Colonic mucosa (tissue), 4 donors: Measurements from ENCODE around the gene MBD3. TPM values are rescaled to one million over a fixed set of nuclear protein-coding genes. Genes with fewer than 3 reads are reported as not detected.

Source experiments
- DNase-seq: peaks from one replicate; pipeline ENCODE4 v3.0.0-alpha.2; 2020
- H3K27ac ChIP-seq: fragments of 200-600 bp; one replicate; pipeline ENCODE4 v1.8.0; 2021
- H3K27me3 ChIP-seq: fragments of 200-600 bp; one replicate; pipeline ENCODE4 v1.8.0; 2021
- H3K36me3 ChIP-seq: fragments of 200-600 bp; one replicate; pipeline ENCODE4 v1.8.0; 2021
- H3K4me1 ChIP-seq: fragments of 200-600 bp; one replicate; pipeline ENCODE4 v1.8.0; 2021; ENCODE audit warnings: mild to moderate bottlenecking
- H3K4me3 ChIP-seq: fragments of 200-600 bp; one replicate; pipeline ENCODE4 v1.8.0; 2021
- H3K9ac ChIP-seq, 2 donors: one replicate each; pipeline ENCODE4 v1.7.0; 2013; ENCODE audit warnings: control low read depth in 2 of 2, low read depth in 2 of 2, low read length in 2 of 2
- H3K9me3 ChIP-seq: fragments of 200-600 bp; one replicate; pipeline ENCODE4 v1.8.0; 2021
- intact Hi-C: fragments of 100-400 bp; cut with DNase I; formaldehyde crosslinking; loops from one replicate; pipeline ENCODE4 v1.14.1; 2022
- total RNA-seq, 2 donors: library from RNA; stranded (reverse); fragmentation: NEBNext Ultra II Directional in 1 of 2; extraction: Animal tissue kit (Norgen Biotek cat#: 25700) in 1 of 2; gene quantifications; one replicate each; pipeline ENCODE4 v1.2.1, GENCODE V29; 2021
- TF ChIP-seq, protein P1 (sequence below): fragments of 200-600 bp; IDR thresholded peaks from one replicate; pipeline ENCODE4 v1.8.0; 2022; ENCODE audit warnings: antibody characterized with exemption, mild to moderate bottlenecking
- donor health status: healthy.
- donor health status: DM: no; HTN: no; CAD: no.
- donor health status: DM: no; HTN: no; CAD: no.

Gene MBD3
- total RNA-seq, 2 donors from 2014 or later = 44.9 to 109 TPM

DNA sequence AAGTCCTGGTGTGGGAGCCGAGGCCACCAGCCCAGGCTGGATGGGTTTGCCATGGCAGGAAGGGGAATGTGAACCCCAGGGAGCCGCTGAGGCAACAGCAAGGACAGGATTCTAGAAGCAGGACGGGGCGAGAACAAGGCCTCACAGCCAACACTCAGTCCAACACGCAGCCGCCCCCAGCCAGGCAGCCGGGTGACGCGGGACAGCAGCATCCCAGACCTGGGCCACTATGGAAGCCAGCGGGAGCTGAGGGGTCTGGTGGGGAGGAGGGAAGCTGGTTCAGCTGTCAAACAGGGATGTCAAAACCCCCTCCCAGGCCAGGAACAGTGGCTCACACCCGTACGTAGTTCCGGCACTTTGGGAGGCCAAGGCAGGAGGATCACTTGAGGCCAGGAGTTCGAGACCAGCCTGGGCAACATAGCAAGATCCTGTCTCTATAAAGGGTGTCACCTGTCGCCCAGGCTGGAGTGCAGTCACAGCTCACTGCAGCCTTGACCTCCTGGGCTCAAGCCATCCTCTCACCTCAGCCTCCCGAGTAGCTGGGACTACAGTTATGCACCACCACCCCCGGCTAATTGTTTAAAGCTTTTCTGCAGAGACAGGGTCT lies 31.3 kb downstream of the MBD3 start:
- TF ChIP-seq, protein P1, sequence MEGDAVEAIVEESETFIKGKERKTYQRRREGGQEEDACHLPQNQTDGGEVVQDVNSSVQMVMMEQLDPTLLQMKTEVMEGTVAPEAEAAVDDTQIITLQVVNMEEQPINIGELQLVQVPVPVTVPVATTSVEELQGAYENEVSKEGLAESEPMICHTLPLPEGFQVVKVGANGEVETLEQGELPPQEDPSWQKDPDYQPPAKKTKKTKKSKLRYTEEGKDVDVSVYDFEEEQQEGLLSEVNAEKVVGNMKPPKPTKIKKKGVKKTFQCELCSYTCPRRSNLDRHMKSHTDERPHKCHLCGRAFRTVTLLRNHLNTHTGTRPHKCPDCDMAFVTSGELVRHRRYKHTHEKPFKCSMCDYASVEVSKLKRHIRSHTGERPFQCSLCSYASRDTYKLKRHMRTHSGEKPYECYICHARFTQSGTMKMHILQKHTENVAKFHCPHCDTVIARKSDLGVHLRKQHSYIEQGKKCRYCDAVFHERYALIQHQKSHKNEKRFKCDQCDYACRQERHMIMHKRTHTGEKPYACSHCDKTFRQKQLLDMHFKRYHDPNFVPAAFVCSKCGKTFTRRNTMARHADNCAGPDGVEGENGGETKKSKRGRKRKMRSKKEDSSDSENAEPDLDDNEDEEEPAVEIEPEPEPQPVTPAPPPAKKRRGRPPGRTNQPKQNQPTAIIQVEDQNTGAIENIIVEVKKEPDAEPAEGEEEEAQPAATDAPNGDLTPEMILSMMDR = no peak
- Histone ChIP-seq H3K4me1 (no peaks in the 10 kb centered on the region), H3K4me3 (no peak overlapping the region), H3K36me3 (no peaks in the 10 kb centered on the region), H3K9me3 (no peaks in the 10 kb centered on the region), H3K27me3 (no peaks in the 10 kb centered on the region), H3K9ac (no peak overlapping the region), H3K27ac (no peak overlapping the region)
- intact Hi-C loops = no loop called here
- DNase-seq = no peak

DNA sequence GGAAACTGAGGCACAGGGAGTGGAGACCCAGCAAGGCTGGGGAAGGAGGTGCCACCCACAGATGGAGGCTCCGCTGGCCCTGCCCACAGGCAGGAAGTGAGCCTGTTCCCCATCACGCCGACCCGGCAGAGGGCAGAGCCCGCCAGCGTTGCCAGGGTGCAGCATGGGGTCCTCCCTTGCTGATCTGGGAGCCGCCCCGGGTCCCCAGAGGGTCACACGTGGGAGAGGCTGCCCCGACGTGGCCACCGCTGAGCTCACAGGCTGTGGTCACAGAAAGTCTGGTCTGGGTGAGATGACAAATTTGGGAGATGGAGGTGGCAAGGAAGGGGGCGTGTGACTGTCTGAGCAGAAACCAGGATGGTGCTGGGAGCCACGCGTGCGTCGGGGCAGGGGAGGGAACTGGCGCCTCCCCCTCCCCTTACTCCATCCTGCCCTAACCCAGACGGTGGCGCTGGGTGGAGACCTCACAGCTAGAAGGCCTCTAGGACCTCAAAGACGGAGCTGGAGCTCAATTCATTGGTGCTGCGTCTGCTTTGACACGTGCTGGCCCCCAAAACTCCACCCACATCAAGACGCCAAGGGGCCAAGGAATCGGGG lies 32.3 kb downstream of the MBD3 start:
- TF ChIP-seq, protein P1 = no peak
- no peaks in the 10 kb centered on the region for H3K4me1 ChIP-seq
- H3K36me3 ChIP-seq = no peaks in the 10 kb centered on the region
- H3K4me3 ChIP-seq = no peak overlapping the region
- H3K9me3 ChIP-seq = no peaks in the 10 kb centered on the region
- H3K27me3 ChIP-seq = no peaks in the 10 kb centered on the region
- no peak overlapping the region for H3K27ac ChIP-seq
- no peak for DNase-seq
- intact Hi-C loops = no loop called here
- peak overlapping the region in 1 of 2 donors; percentile 24 for H3K9ac ChIP-seq

DNA sequence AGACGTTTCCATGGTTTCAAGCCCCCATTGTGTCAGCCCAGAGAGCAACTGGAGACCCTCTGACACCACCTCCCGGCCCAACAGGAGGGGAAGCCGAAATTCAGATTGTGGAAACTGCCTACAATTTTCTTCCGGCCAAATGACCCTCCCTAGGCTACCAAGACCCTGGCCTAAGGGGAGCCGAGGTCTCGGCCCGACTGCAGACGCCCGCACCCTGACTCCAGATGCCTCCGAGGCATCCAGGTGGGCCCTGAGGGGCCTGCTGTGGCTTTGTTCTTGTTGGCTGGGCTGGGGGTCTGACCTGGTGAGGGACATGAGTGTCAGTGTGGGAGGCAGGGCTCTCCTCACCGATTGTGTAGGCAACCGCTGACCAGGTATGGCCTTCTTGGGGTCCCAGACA lies 34.1 kb downstream of the MBD3 start:
- Histone ChIP-seq H3K27ac (no peak overlapping the region), H3K4me3 (no peak overlapping the region), H3K4me1 (no peaks in the 10 kb centered on the region), H3K36me3 (no peaks in the 10 kb centered on the region), H3K9me3 (no peaks in the 10 kb centered on the region), H3K27me3 (no peaks in the 10 kb centered on the region), H3K9ac (no peak overlapping the region)
- TF ChIP-seq, protein P1 = no peak
- DNase-seq = no peak
- intact Hi-C loops = no loop called here

DNA sequence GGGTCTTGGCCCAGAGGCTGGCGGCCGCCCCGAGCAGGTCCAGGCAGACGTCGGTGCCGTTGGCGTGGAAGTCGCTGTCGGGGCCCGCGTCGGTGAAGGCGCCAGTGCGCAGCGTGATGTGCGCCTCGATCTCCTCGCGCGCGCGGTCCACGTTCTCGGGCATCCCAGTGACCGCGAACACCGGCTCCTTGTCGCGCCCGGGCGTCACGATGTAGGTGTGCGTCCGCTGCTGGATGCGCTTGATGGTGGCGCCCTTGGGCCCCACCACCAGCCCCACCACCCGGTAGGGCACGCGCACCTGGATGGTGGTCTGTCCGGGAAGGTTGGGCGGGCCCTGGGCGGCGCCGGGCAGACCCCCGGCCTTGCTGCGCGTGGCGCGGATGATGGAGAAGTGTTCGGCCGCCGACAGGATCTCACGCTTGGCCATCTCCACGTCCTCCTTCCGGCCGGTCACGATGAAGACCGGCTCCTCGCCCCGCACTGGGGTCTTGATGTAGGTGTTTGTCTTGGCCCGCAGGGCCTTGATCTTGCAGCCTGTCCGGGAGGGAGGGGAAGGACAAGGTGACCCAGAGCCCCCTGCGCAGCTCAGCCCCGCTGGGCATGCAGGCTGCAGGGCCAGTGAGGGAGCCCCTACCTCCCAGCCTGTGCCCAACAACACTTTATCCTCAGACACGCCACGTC lies 36.1 kb downstream of the MBD3 start:
- no peaks in the 10 kb centered on the region for H3K27me3 ChIP-seq
- no peaks in the 10 kb centered on the region for H3K4me1 ChIP-seq
- no peaks in the 10 kb centered on the region for H3K9me3 ChIP-seq
- H3K36me3 ChIP-seq = no peaks in the 10 kb centered on the region
- no peak overlapping the region for H3K4me3 ChIP-seq
- intact Hi-C loops = no loop called here
- TF ChIP-seq, protein P1 = no peak
- no peak overlapping the region for H3K9ac ChIP-seq
- no peak overlapping the region for H3K27ac ChIP-seq
- no peak for DNase-seq

DNA sequence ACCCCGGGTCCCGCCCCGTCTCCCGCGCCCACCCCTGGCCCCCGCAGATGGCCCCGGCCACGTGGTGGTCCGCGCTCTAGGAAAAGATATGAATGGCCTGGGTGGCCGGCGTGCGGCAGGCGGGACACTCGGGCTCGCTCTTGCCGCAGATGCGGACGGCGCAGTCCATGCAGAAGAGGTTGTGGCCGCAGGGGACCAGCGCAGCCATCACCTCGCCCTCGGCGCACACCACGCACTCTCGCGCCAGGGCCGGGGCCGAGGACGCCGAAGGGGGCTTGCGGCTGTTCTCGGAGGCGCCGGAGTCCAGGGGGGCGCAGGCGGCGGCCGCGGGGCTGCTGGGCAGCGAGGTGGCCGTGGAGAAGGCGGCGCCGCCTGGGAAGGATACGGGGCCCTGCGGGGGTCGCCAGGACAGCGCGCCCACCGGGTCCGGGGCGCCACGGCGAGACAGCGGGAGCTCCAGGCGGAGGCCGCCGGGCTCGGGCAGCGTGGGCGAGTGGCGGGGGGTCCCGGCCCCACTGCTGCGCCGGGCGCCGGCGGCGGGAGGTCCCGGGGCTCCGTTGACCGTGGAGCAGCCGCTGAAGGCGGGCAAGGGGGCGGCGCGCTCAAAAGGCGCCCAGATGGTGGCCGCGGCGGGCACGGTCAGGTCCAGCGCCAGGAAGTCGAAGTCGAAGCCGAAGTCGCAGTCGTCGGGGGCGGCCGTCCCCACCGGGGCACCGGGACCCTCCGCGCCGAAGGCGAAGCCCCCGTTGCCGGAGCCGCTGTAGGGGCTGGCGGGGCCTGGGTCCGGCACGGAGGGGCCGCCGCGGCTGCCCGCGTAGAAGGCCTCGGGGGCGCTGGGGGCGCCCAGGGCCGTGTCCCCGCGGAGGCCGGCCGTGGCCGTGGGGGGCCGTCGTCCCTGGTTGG lies 36.9 kb downstream of the MBD3 start:
- intact Hi-C loops = no loop called here

More for the DNA sequence above, 36.9 kb downstream of the MBD3 start:
- Histone ChIP-seq H3K4me3 (no peak overlapping the region), H3K9me3 (no peaks in the 10 kb centered on the region), H3K9ac (no peak overlapping the region), H3K4me1 (no peaks in the 10 kb centered on the region), H3K27me3 (no peaks in the 10 kb centered on the region), H3K36me3 (no peaks in the 10 kb centered on the region), H3K27ac (no peak overlapping the region)
- TF ChIP-seq, protein P1 = no peak
- DNase-seq = no peak
